Measurements from ENCODE around the gene PRKCH.

- TF ChIP-seq PATZ1 (CRISPR knock-in tag; IDR thresholded peaks at IDR 0.05; ENCODE audit: borderline replicate concordance): no peak
- TF ChIP-seq ZFP30 (CRISPR knock-in tag; IDR thresholded peaks at IDR 0.05): no peak
- TF ChIP-seq ARNTL (CRISPR knock-in tag; IDR thresholded peaks at IDR 0.05; ENCODE audit: borderline replicate concordance, low read depth): no peak
- no peak for TF ChIP-seq SNAI2 (CRISPR knock-in tag; IDR thresholded peaks at IDR 0.05)
- TF ChIP-seq PPARA (CRISPR knock-in tag; IDR thresholded peaks at IDR 0.05; ENCODE audit: borderline replicate concordance): no peak
- no peak for TF ChIP-seq ESRRG (CRISPR knock-in tag; IDR thresholded peaks at IDR 0.05)
- TF ChIP-seq ZC3H10 (CRISPR knock-in tag; IDR thresholded peaks at IDR 0.05): no peak
- TF ChIP-seq ZNF8 (CRISPR knock-in tag; IDR thresholded peaks at IDR 0.05): no peak
- no peak for TF ChIP-seq ZNF70 (CRISPR knock-in tag; IDR thresholded peaks at IDR 0.05)
- no peak for TF ChIP-seq OSR1 (CRISPR knock-in tag; IDR thresholded peaks at IDR 0.05)
- TF ChIP-seq RARB (CRISPR knock-in tag; IDR thresholded peaks at IDR 0.05): no peak
These were observed 11.7 kb downstream of the PRKCH start for GRCh38 chr14:61333087-61333486.

Measured in SK-N-SH treated with all-trans-retinoic acid at 6 μM for 48 hours (cell line).